Fibroblast of skin of scalp (primary cell): ENCODE measurements around the gene CIB1.
"Not testable (repeated sequence)": the region's sequence is repeated elsewhere in the genome, so short reads cannot be mapped to it uniquely, and the experiment has no call there.

Experiments used
- DNase-seq: peaks from one replicate; pipeline ENCODE4 v3.0.0-alpha.2; 2013

CIB1 gene

GRCh38 chr15:90191794-90192509, 41.8 kb downstream of the CIB1 start:
- no peak for DNase-seq

GRCh38 chr15:90191344-90191687, 42.4 kb downstream of the CIB1 start:
- no peak for DNase-seq

- no peak for DNase-seq
Measured at GRCh38 chr15:90190606-90191343, 43.0 kb downstream of the CIB1 start.

- DNase-seq, result no peak
Measured at GRCh38 chr15:90189781-90190467, 43.8 kb downstream of the CIB1 start.

- no peak for DNase-seq
Measured at GRCh38 chr15:90188914-90189748, 44.6 kb downstream of the CIB1 start.

- DNase-seq, result not testable (repeated sequence)
Measured at GRCh38 chr15:90188065-90188464, 45.7 kb downstream of the CIB1 start.

GRCh38 chr15:90187257-90187868, 46.4 kb downstream of the CIB1 start:
- DNase-seq, result no peak

GRCh38 chr15:90184786-90185704, 48.7 kb downstream of the CIB1 start:
- peak; percentile 21 for DNase-seq

GRCh38 chr15:90184119-90184785, 49.5 kb downstream of the CIB1 start:
- DNase-seq, result no peak

GRCh38 chr15:90181776-90182175, 52.0 kb downstream of the CIB1 start:
- no peak for DNase-seq
